ENCODE data around the gene ATRNL1. TPM values are rescaled to one million over a fixed set of nuclear protein-coding genes. Genes with fewer than 3 reads are reported as not detected.

ATRNL1 gene
- total RNA-seq, 1 experiment from 2014 or later: 28.7 TPM

- no peak for TF ChIP-seq TEAD4 (CRISPR knock-in tag; IDR thresholded peaks at IDR 0.05)
- TF ChIP-seq RELA (CRISPR knock-in tag; IDR thresholded peaks at IDR 0.05; ENCODE audit: borderline replicate concordance): no peak
- TF ChIP-seq KAT7 (CRISPR knock-in tag; IDR thresholded peaks at IDR 0.05; ENCODE audit: borderline replicate concordance): no peak
Measured at GRCh38 chr10:115976342-115976741, 883.2 kb downstream of the ATRNL1 start (continued).

- TF ChIP-seq ZNF425 (CRISPR knock-in tag; conservative IDR thresholded peaks at IDR 0.05) (no peak), CBFB (CRISPR knock-in tag; IDR thresholded peaks at IDR 0.05; ENCODE audit: low read depth) (no peak)
- ChIA-PET CTCF (no interaction called here), POLR2A (no interaction called here)
- no peak for DNase-seq (ENCODE audit: low spot score)
- H3K27me3 Mint-ChIP-seq (ENCODE audit: low read depth): no peaks in the 10 kb centered on the region; the same call in 1 of the 2 replicates
- H3K4me3 Mint-ChIP-seq: no peak overlapping the region
- H3K9me3 Mint-ChIP-seq: peaks cover 12% of the 10 kb centered on the region
- peaks cover 28% of the 10 kb centered on the region for H3K4me1 Mint-ChIP-seq
- peaks cover 4% of the 10 kb centered on the region; the same call in 1 of the 2 replicates for H3K36me3 Mint-ChIP-seq
- no peak for ATAC-seq
- no peak overlapping the region for H3K27ac Mint-ChIP-seq
Measured at GRCh38 chr10:115977855-115978254, 884.7 kb downstream of the ATRNL1 start.

- DNase-seq (ENCODE audit: low spot score) (no peak), ATAC-seq (no peak)
- H3K4me3 Mint-ChIP-seq: no peak overlapping the region
- CTCF ChIA-PET: interaction anchor here (1.0 kb wide), 1 partner anchor 15 kb away, joined by 3 read pairs; no protein-coding TSS in a partner anchor
- H3K9me3 Mint-ChIP-seq: no peaks in the 10 kb centered on the region
- peaks cover 28% of the 10 kb centered on the region for H3K4me1 Mint-ChIP-seq
- H3K27ac Mint-ChIP-seq: peak overlapping the region; percentile 50; the same call in 1 of the 2 replicates
- TF ChIP-seq AFF4 (CRISPR knock-in tag; IDR thresholded peaks at IDR 0.05; ENCODE audit: borderline replicate concordance) (no peak), ZNF263 (CRISPR knock-in tag; IDR thresholded peaks at IDR 0.05; ENCODE audit: low read depth) (no peak), ZNF423 (CRISPR knock-in tag; IDR thresholded peaks at IDR 0.05) (no peak), E2F1 (CRISPR knock-in tag; IDR thresholded peaks at IDR 0.05) (no peak), FOXP1 (CRISPR knock-in tag; IDR thresholded peaks at IDR 0.05; ENCODE audit: borderline replicate concordance) (no peak), HMGA2 (CRISPR knock-in tag; IDR thresholded peaks at IDR 0.05) (no peak), ZNF671 (CRISPR knock-in tag; IDR thresholded peaks at IDR 0.05) (no peak), GRHL2 (CRISPR knock-in tag; IDR thresholded peaks at IDR 0.05; ENCODE audit: insufficient replicate concordance, severe bottlenecking) (no peak), CBFB (CRISPR knock-in tag; IDR thresholded peaks at IDR 0.05; ENCODE audit: low read depth) (no peak)
- H3K36me3 Mint-ChIP-seq: no peaks in the 10 kb centered on the region
- POLR2A ChIA-PET: interaction anchor here (0.6 kb wide), 1 partner anchor 884 kb away, joined by 5 read pairs; no protein-coding TSS in a partner anchor
- H3K27me3 Mint-ChIP-seq (ENCODE audit: low read depth): no peaks in the 10 kb centered on the region; the same call in 1 of the 2 replicates
Measured at GRCh38 chr10:115979576-115979975, 886.4 kb downstream of the ATRNL1 start.

- no peak for TF ChIP-seq CREB1 (CRISPR knock-in tag; IDR thresholded peaks at IDR 0.05)
- CTCF ChIA-PET: no interaction called here
- Mint-ChIP-seq H3K4me1 (peaks cover 25% of the 10 kb centered on the region), H3K27me3 (ENCODE audit: low read depth) (no peaks in the 10 kb centered on the region; the same call in 1 of the 2 replicates), H3K9me3 (peaks cover 3% of the 10 kb centered on the region; the same call in 1 of the 2 replicates), H3K36me3 (no peaks in the 10 kb centered on the region), H3K4me3 (no peak overlapping the region), H3K27ac (no peak overlapping the region)
- ATAC-seq (no peak), DNase-seq (ENCODE audit: low spot score) (no peak)
- POLR2A ChIA-PET: interaction anchor here (0.6 kb wide), 1 partner anchor 883 kb away, joined by 5 read pairs; no protein-coding TSS in a partner anchor
Measured at GRCh38 chr10:115980470-115980869, 887.3 kb downstream of the ATRNL1 start.
